HepG2 (cell line): ENCODE results near the gene ZNF585A. TPM values are rescaled to one million over a fixed set of nuclear protein-coding genes. Genes with fewer than 3 reads are reported as not detected.

ENCODE experiments used
- BORCS8-MEF2B ChIP-seq: sonication (generic); formaldehyde crosslinking; IDR thresholded peaks from 2 replicates; pipeline ENCODE4 v1.8.0; 2022; ENCODE audit warnings: mild to moderate bottlenecking, missing genetic modification reagents
- FIP1L1 ChIP-seq: fragments of 200-400 bp; formaldehyde crosslinking; IDR thresholded peaks from 2 replicates; pipeline ENCODE4 v1.6.1; 2018; ENCODE audit warnings: low read depth, mild to moderate bottlenecking, low read length, moderate library complexity, borderline replicate concordance; ENCODE audit not compliant: insufficient read depth
- MED13 ChIP-seq: sonication (generic); formaldehyde crosslinking; IDR thresholded peaks from 2 replicates; pipeline ENCODE4 v1.5.0; 2020; ENCODE audit warnings: missing genetic modification reagents
- MEIS1 ChIP-seq: sonication (generic); formaldehyde crosslinking; IDR thresholded peaks from 2 replicates; pipeline ENCODE4 v1.9.0; 2021; ENCODE audit warnings: mild to moderate bottlenecking, missing genetic modification reagents, moderate library complexity, borderline replicate concordance
- NR1H2 ChIP-seq: sonication (generic); formaldehyde crosslinking; IDR thresholded peaks from 2 replicates; pipeline ENCODE4 v1.8.1; 2022; ENCODE audit warnings: low read depth, missing genetic modification reagents, borderline replicate concordance
- PAWR ChIP-seq: sonication (generic); formaldehyde crosslinking; IDR thresholded peaks from 2 replicates; pipeline ENCODE4 v1.4.0; 2020; ENCODE audit warnings: missing genetic modification reagents, mild to moderate bottlenecking, borderline replicate concordance
- PAX8 ChIP-seq: sonication (generic); formaldehyde crosslinking; IDR thresholded peaks from 2 replicates; pipeline ENCODE4 v1.8.0; 2022; ENCODE audit warnings: mild to moderate bottlenecking, missing genetic modification reagents, borderline replicate concordance
- PRDM15 ChIP-seq: sonication (generic); formaldehyde crosslinking; IDR thresholded peaks from 2 replicates; pipeline ENCODE4 v1.4.0; 2020; ENCODE audit warnings: missing genetic modification reagents
- RFX5 ChIP-seq: IDR thresholded peaks from 2 replicates; pipeline ENCODE4 v1.6.1; 2011; ENCODE audit warnings: low read depth, low read length, improper control_type of control experiment
- SMYD3 ChIP-seq: sonication (generic); formaldehyde crosslinking; IDR thresholded peaks from 2 replicates; pipeline ENCODE4 v1.8.1; 2023; ENCODE audit warnings: mild to moderate bottlenecking, missing genetic modification reagents
- TBP ChIP-seq: sonication (generic); formaldehyde crosslinking; IDR thresholded peaks from 2 replicates; pipeline ENCODE4 v1.5.0; 2020; ENCODE audit warnings: missing genetic modification reagents
- TEAD2 ChIP-seq: sonication (generic); formaldehyde crosslinking; IDR thresholded peaks from 2 replicates; pipeline ENCODE4 v1.9.0; 2021; ENCODE audit warnings: missing genetic modification reagents
- TFAP4 ChIP-seq: sonication (generic); IDR thresholded peaks from 2 replicates; pipeline ENCODE4 v1.6.1; 2016; ENCODE audit warnings: low read depth, borderline replicate concordance
- THAP8 ChIP-seq: sonication (generic); formaldehyde crosslinking; IDR thresholded peaks from 2 replicates; pipeline ENCODE4 v1.5.1; 2020; ENCODE audit warnings: missing genetic modification reagents, mild to moderate bottlenecking, borderline replicate concordance
- ZNF557 ChIP-seq: sonication (generic); formaldehyde crosslinking; IDR thresholded peaks from 2 replicates; pipeline ENCODE4 v1.4.0; 2020; ENCODE audit warnings: missing genetic modification reagents
- ZNF574 ChIP-seq: sonication (generic); formaldehyde crosslinking; IDR thresholded peaks from 2 replicates; pipeline ENCODE4 v1.4.0; 2020; ENCODE audit warnings: missing genetic modification reagents
- ZNF670 ChIP-seq: sonication (generic); formaldehyde crosslinking; IDR thresholded peaks from 2 replicates; pipeline ENCODE4 v1.8.0; 2022; ENCODE audit warnings: mild to moderate bottlenecking, missing genetic modification reagents, borderline replicate concordance
- ZNF691 ChIP-seq: sonication (generic); formaldehyde crosslinking; IDR thresholded peaks from 2 replicates; pipeline ENCODE4 v1.4.0; 2020; ENCODE audit warnings: missing genetic modification reagents, low read depth, mild to moderate bottlenecking, borderline replicate concordance
- ZNF773 ChIP-seq: sonication (generic); formaldehyde crosslinking; IDR thresholded peaks from 2 replicates; pipeline ENCODE4 v1.4.0; 2020; ENCODE audit warnings: missing genetic modification reagents, borderline replicate concordance
- ZNF83 ChIP-seq: sonication (generic); formaldehyde crosslinking; IDR thresholded peaks from 2 replicates; pipeline ENCODE4 v1.4.0; 2020; ENCODE audit warnings: missing genetic modification reagents, mild to moderate bottlenecking, borderline replicate concordance
- polyA plus RNA-seq, 8 experiments: library from polyadenylated mRNA; depleted of rRNA in 3 of 8; stranded (reverse) in 7 of 8; unstranded in 1 of 8; fragments of >200 nt; fragmentation: Illumina TruSeq in 4 of 8; extraction: Trizol in 4 of 8; gene quantifications; 2 replicates each; pipeline versions ENCODE4 v1.2.1 to v1.2.3, GENCODE V29; 2011 to 2016; ENCODE audit warnings: low read depth in 4 of 8, missing spikeins in 1 of 8, mixed read lengths in 1 of 8; ENCODE audit not compliant: insufficient read depth in 1 of 8
- total RNA-seq, 5 experiments: library from RNA; depleted of rRNA; stranded (reverse); fragments of >200 nt; fragmentation: Illumina TruSeq; extraction: Trizol; gene quantifications; 2 replicates each; pipeline ENCODE4 v1.2.3, GENCODE V29; 2016; ENCODE audit warnings: low read depth in 1 of 5

Gene ZNF585A
- total and polyA plus RNA-seq, 2 of the 13 experiments (the other 11 are each of a cell fraction or from before 2014, with no cell fraction given), result 7.1 to 8.5 TPM

GRCh38 chr19:37217775-37218591, 45.5 kb upstream of the ZNF585A start, which contains the start of gene ZNF383 (continued):
- TF ChIP-seq ZNF574 (CRISPR knock-in tag), result peak; percentile 89
- no peak for TF ChIP-seq ZNF670 (CRISPR knock-in tag)
- TF ChIP-seq NR1H2 (CRISPR knock-in tag), result no peak
- TF ChIP-seq PRDM15, result no peak
- TF ChIP-seq TEAD2 (CRISPR knock-in tag), result no peak
- TF ChIP-seq FIP1L1, result no peak
- TF ChIP-seq ZNF83 (CRISPR knock-in tag), result 0 out of 2 replicates have a peak, but pooled peaks have one; percentile 24
- TF ChIP-seq TFAP4, result peak; percentile 63; the same call in 1 of the 2 replicates
- TF ChIP-seq BORCS8-MEF2B (CRISPR knock-in tag), result peak; percentile 28; the same call in 1 of the 2 replicates
- TF ChIP-seq RFX5, result no peak
- 0 out of 2 replicates have a peak, but pooled peaks have one; percentile 33 for TF ChIP-seq MEIS1
- no peak for TF ChIP-seq PAX8
- TF ChIP-seq MED13 (CRISPR knock-in tag), result no peak
- TF ChIP-seq THAP8 (CRISPR knock-in tag), result 0 out of 2 replicates have a peak, but pooled peaks have one; percentile 53
- no peak for TF ChIP-seq ZNF557 (CRISPR knock-in tag)
- TF ChIP-seq TBP, result no peak
- no peak for TF ChIP-seq PAWR
- TF ChIP-seq ZNF773 (CRISPR knock-in tag), result no peak
- TF ChIP-seq SMYD3 (CRISPR knock-in tag), result no peak
- 0 out of 2 replicates have a peak, but pooled peaks have one; percentile 21 for TF ChIP-seq ZNF691
